ENCODE results near the gene MICAL3.
A peak's percentile ranks its signal among the peaks of the same experiment; 100 is the strongest.

The MICAL3 gene

GRCh38 chr22:17882162-17882561 is 142.2 kb downstream of the MICAL3 start:
- no peak overlapping the region for H3K23ac ChIP-seq (ENCODE audit: low read length)

GRCh38 chr22:17881366-17881765 is 143.0 kb downstream of the MICAL3 start:
- no peak overlapping the region for H3K14ac ChIP-seq (ENCODE audit: low read length)
- no peak overlapping the region for H3K23ac ChIP-seq (ENCODE audit: low read length)
- DNase-seq: no peak
- no peak overlapping the region for H2BK120ac ChIP-seq (ENCODE audit: insufficient read depth, low read length, poor library complexity)
- no peak overlapping the region for H2AK5ac ChIP-seq (ENCODE audit: low read length)
- H3K27ac ChIP-seq (ENCODE audit: low read depth, low read length): no peak overlapping the region
- H3K36me3 ChIP-seq (ENCODE audit: control insufficient read depth in 1 of 2, insufficient read depth in 2 of 2, low read length in 2 of 2): peaks cover 17 to 28% of the 10 kb centered on the region in 2 experiments
- H3K4ac ChIP-seq (ENCODE audit: low read depth, low read length): no peak overlapping the region
- H3K9me3 ChIP-seq (ENCODE audit: insufficient read depth, low read depth, low read length): no peaks in the 10 kb centered on the region
- H3K4me2 ChIP-seq (ENCODE audit: low read length): no peak overlapping the region
- H3K79me1 ChIP-seq (ENCODE audit: low read length): no peaks in the 10 kb centered on the region
- H3K4me1 ChIP-seq (ENCODE audit: control insufficient read depth in 1 of 2, insufficient read depth in 2 of 2, low read length in 2 of 2): peaks cover 2 to 4% of the 10 kb centered on the region in 2 experiments
- no peak overlapping the region for H4K91ac ChIP-seq (ENCODE audit: low read depth, low read length)
- no CpG with 5 or more reads among the region's 6 CpGs for WGBS (ENCODE audit: extremely low coverage, insufficient coverage, insufficient read length)
- H3K79me2 ChIP-seq (ENCODE audit: control insufficient read depth, insufficient read depth, low read length, poor library complexity): no peaks in the 10 kb centered on the region
- H3K27me3 ChIP-seq (ENCODE audit: insufficient read depth, low read length): no peaks in the 10 kb centered on the region
- H4K12ac ChIP-seq (ENCODE audit: low read depth, low read length): no peak overlapping the region
- H3K9ac ChIP-seq (ENCODE audit: low read length): no peak overlapping the region
- H2BK12ac ChIP-seq (ENCODE audit: low read length): no peak overlapping the region
- H3K18ac ChIP-seq (ENCODE audit: low read length): no peak overlapping the region
- H3K4me3 ChIP-seq (ENCODE audit: low read depth, low read length): no peak overlapping the region
- no peak overlapping the region for H2AFZ ChIP-seq (ENCODE audit: insufficient read depth, low read length, poor library complexity)
- H2BK5ac ChIP-seq (ENCODE audit: low read depth, low read length, poor library complexity): no peak overlapping the region
- H4K8ac ChIP-seq (ENCODE audit: low read depth, low read length): no peak overlapping the region

More at GRCh38 chr22:17882162-17882561, 142.2 kb downstream of the MICAL3 start:
- no peak overlapping the region for H3K4me3 ChIP-seq (ENCODE audit: low read depth, low read length)
- H3K18ac ChIP-seq (ENCODE audit: low read length): no peak overlapping the region
- no peak for DNase-seq
- H4K91ac ChIP-seq (ENCODE audit: low read depth, low read length): no peak overlapping the region
- no peak overlapping the region for H3K14ac ChIP-seq (ENCODE audit: low read length)
- H2BK5ac ChIP-seq (ENCODE audit: low read depth, low read length, poor library complexity): no peak overlapping the region
- no peak overlapping the region for H2AK5ac ChIP-seq (ENCODE audit: low read length)
- H3K4me2 ChIP-seq (ENCODE audit: low read length): no peak overlapping the region
- no peak overlapping the region for H4K8ac ChIP-seq (ENCODE audit: low read depth, low read length)
- H2BK120ac ChIP-seq (ENCODE audit: insufficient read depth, low read length, poor library complexity): no peak overlapping the region
- H3K79me2 ChIP-seq (ENCODE audit: control insufficient read depth, insufficient read depth, low read length, poor library complexity): no peaks in the 10 kb centered on the region
- no peak overlapping the region for H3K9ac ChIP-seq (ENCODE audit: low read length)
- no peak overlapping the region for H3K4ac ChIP-seq (ENCODE audit: low read depth, low read length)
- H2BK12ac ChIP-seq (ENCODE audit: low read length): no peak overlapping the region
- WGBS (ENCODE audit: extremely low coverage, insufficient coverage, insufficient read length): no CpG with 5 or more reads among the region's 2 CpGs
- no peaks in the 10 kb centered on the region for H3K9me3 ChIP-seq (ENCODE audit: insufficient read depth, low read depth, low read length)
- no peaks in the 10 kb centered on the region for H3K27me3 ChIP-seq (ENCODE audit: insufficient read depth, low read length)
- no peak overlapping the region for H4K12ac ChIP-seq (ENCODE audit: low read depth, low read length)
- peaks cover 2 to 4% of the 10 kb centered on the region in 2 experiments for H3K4me1 ChIP-seq (ENCODE audit: control insufficient read depth in 1 of 2, insufficient read depth in 2 of 2, low read length in 2 of 2)
- no peaks in the 10 kb centered on the region for H3K79me1 ChIP-seq (ENCODE audit: low read length)
- H2AFZ ChIP-seq (ENCODE audit: insufficient read depth, low read length, poor library complexity): no peak overlapping the region
- H3K36me3 ChIP-seq (ENCODE audit: control insufficient read depth in 1 of 2, insufficient read depth in 2 of 2, low read length in 2 of 2): peaks cover 17 to 28% of the 10 kb centered on the region in 2 experiments
- no peak overlapping the region for H3K27ac ChIP-seq (ENCODE audit: low read depth, low read length)

- Histone ChIP-seq H3K14ac (ENCODE audit: low read length) (no peak overlapping the region), H4K91ac (ENCODE audit: low read depth, low read length) (no peak overlapping the region), H2BK12ac (ENCODE audit: low read length) (no peak overlapping the region), H4K12ac (ENCODE audit: low read depth, low read length) (no peak overlapping the region), H3K79me1 (ENCODE audit: low read length) (no peaks in the 10 kb centered on the region), H3K4me3 (ENCODE audit: low read depth, low read length) (no peak overlapping the region), H3K9ac (ENCODE audit: low read length) (no peak overlapping the region), H2BK120ac (ENCODE audit: insufficient read depth, low read length, poor library complexity) (no peak overlapping the region), H3K4ac (ENCODE audit: low read depth, low read length) (no peak overlapping the region), H3K4me2 (ENCODE audit: low read length) (no peak overlapping the region), H3K27ac (ENCODE audit: low read depth, low read length) (no peak overlapping the region), H3K4me1 (ENCODE audit: control insufficient read depth in 1 of 2, insufficient read depth in 2 of 2, low read length in 2 of 2) (peaks cover 2 to 4% of the 10 kb centered on the region in 2 experiments), H3K18ac (ENCODE audit: low read length) (no peak overlapping the region), H4K8ac (ENCODE audit: low read depth, low read length) (no peak overlapping the region), H2AK5ac (ENCODE audit: low read length) (no peak overlapping the region), H3K23ac (ENCODE audit: low read length) (no peak overlapping the region), H2AFZ (ENCODE audit: insufficient read depth, low read length, poor library complexity) (no peak overlapping the region), H3K79me2 (ENCODE audit: control insufficient read depth, insufficient read depth, low read length, poor library complexity) (no peaks in the 10 kb centered on the region), H3K36me3 (ENCODE audit: control insufficient read depth in 1 of 2, insufficient read depth in 2 of 2, low read length in 2 of 2) (peaks cover 11 to 22% of the 10 kb centered on the region in 2 experiments), H3K9me3 (ENCODE audit: insufficient read depth, low read depth, low read length) (no peaks in the 10 kb centered on the region), H2BK5ac (ENCODE audit: low read depth, low read length, poor library complexity) (no peak overlapping the region), H3K27me3 (ENCODE audit: insufficient read depth, low read length) (no peaks in the 10 kb centered on the region)
- WGBS (ENCODE audit: extremely low coverage, insufficient coverage, insufficient read length): no CpG with 5 or more reads among the region's 10 CpGs
- DNase-seq: no peak
Observed at GRCh38 chr22:17880468-17880867, 143.9 kb downstream of the MICAL3 start.

GRCh38 chr22:17880020-17880419 is 144.3 kb downstream of the MICAL3 start:
- Histone ChIP-seq H3K79me1 (ENCODE audit: low read length) (no peaks in the 10 kb centered on the region), H3K14ac (ENCODE audit: low read length) (no peak overlapping the region), H3K23ac (ENCODE audit: low read length) (no peak overlapping the region), H3K27ac (ENCODE audit: low read depth, low read length) (no peak overlapping the region), H3K4me1 (ENCODE audit: control insufficient read depth in 1 of 2, insufficient read depth in 2 of 2, low read length in 2 of 2) (peaks cover 2 to 4% of the 10 kb centered on the region in 2 experiments), H3K9me3 (ENCODE audit: insufficient read depth, low read depth, low read length) (no peaks in the 10 kb centered on the region), H3K27me3 (ENCODE audit: insufficient read depth, low read length) (no peaks in the 10 kb centered on the region), H3K4me2 (ENCODE audit: low read length) (no peak overlapping the region), H2BK5ac (ENCODE audit: low read depth, low read length, poor library complexity) (no peak overlapping the region), H2BK120ac (ENCODE audit: insufficient read depth, low read length, poor library complexity) (no peak overlapping the region), H3K18ac (ENCODE audit: low read length) (no peak overlapping the region), H3K9ac (ENCODE audit: low read length) (no peak overlapping the region), H3K4ac (ENCODE audit: low read depth, low read length) (no peak overlapping the region), H4K12ac (ENCODE audit: low read depth, low read length) (no peak overlapping the region), H2AFZ (ENCODE audit: insufficient read depth, low read length, poor library complexity) (no peak overlapping the region), H4K8ac (ENCODE audit: low read depth, low read length) (no peak overlapping the region), H3K79me2 (ENCODE audit: control insufficient read depth, insufficient read depth, low read length, poor library complexity) (no peaks in the 10 kb centered on the region), H3K36me3 (ENCODE audit: control insufficient read depth in 1 of 2, insufficient read depth in 2 of 2, low read length in 2 of 2) (peaks cover 14 to 25% of the 10 kb centered on the region in 2 experiments), H2BK12ac (ENCODE audit: low read length) (no peak overlapping the region), H4K91ac (ENCODE audit: low read depth, low read length) (no peak overlapping the region), H2AK5ac (ENCODE audit: low read length) (no peak overlapping the region), H3K4me3 (ENCODE audit: low read depth, low read length) (no peak overlapping the region)
- DNase-seq: peak; percentile 45 to 47
- WGBS (ENCODE audit: extremely low coverage, insufficient coverage, insufficient read length): no CpG with 5 or more reads among the region's 17 CpGs
